Measurements from ENCODE around the gene ATP5MG. TPM values are rescaled to one million over a fixed set of nuclear protein-coding genes. Genes with fewer than 3 reads are reported as not detected.

The ATP5MG gene
- total RNA-seq, 2 experiments from 2014 or later: 222 to 294 TPM

GRCh38 chr11:118396097-118396501 is 5.3 kb upstream of the ATP5MG start:
- TF ChIP-seq EZH2phosphoT487 (IDR thresholded peaks at IDR 0.05; ENCODE audit: borderline replicate concordance, low read depth, low read length) (no peak), CTCF (conservative IDR thresholded peaks at IDR 0.05; ENCODE audit: low read length) (no peak)
- H2AFZ ChIP-seq (ENCODE audit: low read length): no peak overlapping the region
- H3K79me2 ChIP-seq (ENCODE audit: insufficient read depth, low read depth, low read length): peaks cover 3% of the 10 kb centered on the region; the same call in 1 of the 2 replicates
- intact Hi-C loops (cut with micrococcal nuclease; ENCODE audit: unreplicated experiment): no loop called here
- H3K4me2 ChIP-seq (ENCODE audit: low read length): no peak overlapping the region
- no peak overlapping the region for H3K4me3 ChIP-seq (ENCODE audit: low read depth, low read length, poor library complexity, severe bottlenecking)
- H3K27ac ChIP-seq (ENCODE audit: low read depth, low read length, poor library complexity, severe bottlenecking): no peak overlapping the region
- no peak for DNase-seq (ENCODE audit: low spot score)
- BruUV-seq (replicated peaks): no TSS peak
- ChIA-PET CTCF (ENCODE audit: unreplicated experiment) (no interaction called here), POLR2A (interaction anchor here (0.7 kb wide), 2 partner anchors 14 to 134 kb away, joined by 3 to 10 read pairs; no protein-coding TSS in a partner anchor)
- no peaks in the 10 kb centered on the region for H3K9me2 ChIP-seq (ENCODE audit: insufficient read depth, low read length)
- no peaks in the 10 kb centered on the region for H4K20me1 ChIP-seq (ENCODE audit: insufficient read depth, low read length)
- H3K36me3 ChIP-seq (ENCODE audit: insufficient read depth, low read length): peaks cover 72% of the 10 kb centered on the region
- no peaks in the 10 kb centered on the region for H3K9me3 ChIP-seq (ENCODE audit: low read length)
- peaks cover 28% of the 10 kb centered on the region for H3K4me1 ChIP-seq (ENCODE audit: insufficient read depth, low read length, poor library complexity, severe bottlenecking)

- Histone ChIP-seq H3K4me1 (ENCODE audit: insufficient read depth, low read length, poor library complexity, severe bottlenecking) (peaks cover 28% of the 10 kb centered on the region), H3K27ac (ENCODE audit: low read depth, low read length, poor library complexity, severe bottlenecking) (no peak overlapping the region), H3K36me3 (ENCODE audit: insufficient read depth, low read length) (peaks cover 61% of the 10 kb centered on the region), H3K79me2 (ENCODE audit: insufficient read depth, low read depth, low read length) (peaks cover 14% of the 10 kb centered on the region), H3K9me2 (ENCODE audit: insufficient read depth, low read length) (no peaks in the 10 kb centered on the region), H3K4me2 (ENCODE audit: low read length) (no peak overlapping the region), H3K9me3 (ENCODE audit: low read length) (no peaks in the 10 kb centered on the region), H4K20me1 (ENCODE audit: insufficient read depth, low read length) (peaks cover 6% of the 10 kb centered on the region; the same call in 1 of the 2 replicates), H2AFZ (ENCODE audit: low read length) (no peak overlapping the region), H3K4me3 (ENCODE audit: low read depth, low read length, poor library complexity, severe bottlenecking) (no peak overlapping the region)
- TF ChIP-seq CTCF (conservative IDR thresholded peaks at IDR 0.05; ENCODE audit: low read length): no peak
- no peak for TF ChIP-seq EZH2phosphoT487 (IDR thresholded peaks at IDR 0.05; ENCODE audit: borderline replicate concordance, low read depth, low read length)
- no peak for DNase-seq (ENCODE audit: low spot score)
- ChIA-PET CTCF (ENCODE audit: unreplicated experiment) (no interaction called here), POLR2A (interaction anchor here (0.7 to 2.6 kb wide), 5 partner anchors 9 to 38 kb away, joined by 3 to 9 read pairs (median 3); partner anchors contain the start of genes KMT2A and UBE4A)
- intact Hi-C loops (cut with micrococcal nuclease; ENCODE audit: unreplicated experiment): no loop called here
- BruUV-seq (replicated peaks): no TSS peak
Observed at GRCh38 chr11:118397448-118397847, 4.0 kb upstream of the ATP5MG start.

- Histone ChIP-seq H3K79me2 (ENCODE audit: insufficient read depth, low read depth, low read length) (peaks cover 29% of the 10 kb centered on the region), H3K4me3 (ENCODE audit: low read depth, low read length, poor library complexity, severe bottlenecking) (no peak overlapping the region), H3K4me2 (ENCODE audit: low read length) (peak overlapping the region; percentile 46), H3K9me2 (ENCODE audit: insufficient read depth, low read length) (no peaks in the 10 kb centered on the region), H4K20me1 (ENCODE audit: insufficient read depth, low read length) (peaks cover 13% of the 10 kb centered on the region; the same call in 1 of the 2 replicates), H3K27ac (ENCODE audit: low read depth, low read length, poor library complexity, severe bottlenecking) (peak overlapping the region; percentile 48), H3K36me3 (ENCODE audit: insufficient read depth, low read length) (peaks cover 59% of the 10 kb centered on the region), H2AFZ (ENCODE audit: low read length) (peak overlapping the region; percentile 11; the same call in 1 of the 2 replicates), H3K9me3 (ENCODE audit: low read length) (no peaks in the 10 kb centered on the region), H3K4me1 (ENCODE audit: insufficient read depth, low read length, poor library complexity, severe bottlenecking) (peaks cover 43% of the 10 kb centered on the region)
- ChIA-PET CTCF (ENCODE audit: unreplicated experiment) (no interaction called here), POLR2A (interaction anchor here (0.7 to 2.6 kb wide), 6 partner anchors 14 to 98 kb away, joined by 3 to 9 read pairs (median 3); partner anchors contain the start of gene KMT2A)
- no TSS peak for BruUV-seq (replicated peaks)
- DNase-seq (ENCODE audit: low spot score): peak; percentile 54
- TF ChIP-seq EZH2phosphoT487 (IDR thresholded peaks at IDR 0.05; ENCODE audit: borderline replicate concordance, low read depth, low read length) (no peak), CTCF (conservative IDR thresholded peaks at IDR 0.05; ENCODE audit: low read length) (no peak)
- intact Hi-C loops (cut with micrococcal nuclease; ENCODE audit: unreplicated experiment): no loop called here
Observed at GRCh38 chr11:118398791-118399559, 2.4 kb upstream of the ATP5MG start.

Measured in OCI-LY7 (cell line).